T-cell (primary cell): ENCODE data around the gene NFIC. TPM values are rescaled to one million over a fixed set of nuclear protein-coding genes. Genes with fewer than 3 reads are reported as not detected.

Experiments
- ATAC-seq, 4 experiments: fragments of 200-7000 bp in 3 of 4; fragments of 150-1000 bp in 1 of 4; cut with Tn5 transposase; replicated peaks in 1 of 4; 1 replicate in 3 of 4; 2 replicates in 1 of 4; pipeline ENCODE4 v1.10.0; 2021; ENCODE audit warnings: moderate library complexity in 3 of 4, mild to moderate bottlenecking in 2 of 4, moderate number of reproducible peaks in 1 of 4
- CTCF ChIA-PET, 2 donors: fragments of 300-600 bp; sonication (Branson Sonifier 250); formaldehyde crosslinking; loops; one replicate each; lab custom pipeline; 2022; ENCODE audit warnings: antibody characterized with exemption in 2 of 2; lab: Charles Lee
- POLR2A ChIA-PET, 2 donors: fragments of 300-600 bp; sonication (Branson Sonifier 250); formaldehyde crosslinking; loops; one replicate each; lab custom pipeline; 2022; ENCODE audit warnings: antibody characterized with exemption in 2 of 2; lab: Charles Lee
- DNase-seq, 35 experiments: peaks; one replicate each; pipeline versions ENCODE4 v3.0.0 to v3.0.0-alpha.2; 2013 to 2023
- H3K27ac ChIP-seq: one replicate; pipeline ENCODE4 v1.5.1; 2013; ENCODE audit warnings: low read length
- H3K27me3 ChIP-seq, 2 experiments: replicated peaks in 1 of 2; 1 replicate in 1 of 2; 2 replicates in 1 of 2; pipeline versions ENCODE4 v1.6.1 to v1.7.0; 2013; ENCODE audit warnings: low read length in 1 of 2, mixed read lengths in 1 of 2; ENCODE audit not compliant: control insufficient read depth in 2 of 2, insufficient read depth in 2 of 2; ENCODE audit errors: extremely low read depth in 1 of 2
- H3K36me3 ChIP-seq, 2 donors: 1 replicate in 1 of 2; 2 replicates in 1 of 2; pipeline versions ENCODE4 v1.6.1 to v1.7.0; 2013; ENCODE audit warnings: low read length in 1 of 2; ENCODE audit not compliant: control insufficient read depth in 2 of 2, insufficient read depth in 1 of 2; ENCODE audit errors: extremely low read depth in 1 of 2
- H3K4me1 ChIP-seq, 2 experiments: 1 replicate in 1 of 2; 2 replicates in 1 of 2; pipeline versions ENCODE4 v1.6.1 to v1.7.0; 2013; ENCODE audit warnings: low read length in 2 of 2, mixed read lengths in 1 of 2; ENCODE audit not compliant: insufficient read depth in 2 of 2, control insufficient read depth in 1 of 2; ENCODE audit errors: extremely low read depth in 1 of 2
- H3K4me3 ChIP-seq, 2 donors: 1 replicate in 1 of 2; 2 replicates in 1 of 2; pipeline versions ENCODE4 v1.5.1 to v1.7.0; 2013; ENCODE audit warnings: mild to moderate bottlenecking in 2 of 2, low read length in 1 of 2, moderate library complexity in 1 of 2; ENCODE audit not compliant: control insufficient read depth in 1 of 2; ENCODE audit errors: extremely low read depth in 1 of 2
- H3K9me3 ChIP-seq: 2 replicates; pipeline ENCODE4 v1.7.0; 2013
- H3K27ac Mint-ChIP-seq, 2 donors: one replicate each; pipeline ENCODE4 v1.8.0; 2020 to 2021; ENCODE audit warnings: mild to moderate bottlenecking in 2 of 2, mixed read lengths in 2 of 2
- H3K27me3 Mint-ChIP-seq, 2 donors: one replicate each; pipeline ENCODE4 v1.8.0; 2021 to 2022; ENCODE audit warnings: mixed read lengths in 2 of 2
- H3K36me3 Mint-ChIP-seq: one replicate; pipeline ENCODE4 v1.8.0; 2021; ENCODE audit warnings: mixed read lengths
- H3K4me1 Mint-ChIP-seq, 3 donors: one replicate each; pipeline ENCODE4 v1.8.0; 2020 to 2022; ENCODE audit warnings: mixed read lengths in 3 of 3, mild to moderate bottlenecking in 1 of 3
- H3K4me3 Mint-ChIP-seq, 3 donors: one replicate each; pipeline ENCODE4 v1.8.0; 2020 to 2022; ENCODE audit warnings: mild to moderate bottlenecking in 3 of 3, mixed read lengths in 3 of 3, moderate library complexity in 3 of 3
- H3K9me3 Mint-ChIP-seq, 3 donors: one replicate each; pipeline ENCODE4 v1.8.0; 2020 to 2022; ENCODE audit warnings: mixed read lengths in 3 of 3
- WGBS: methylation state at CpG from one replicate; pipeline ENCODE4 v1.1.5; 2013; ENCODE audit warnings: missing lambda C conversion rate; ENCODE audit not compliant: insufficient coverage; 5-methylcytosine and 5-hydroxymethylcytosine counted together
- total RNA-seq, 35 experiments: library from RNA in 6 of 35; stranded (reverse) in 6 of 35; fragments of 120-200 nt in 1 of 35; gene quantifications; one replicate each; pipeline versions ENCODE4 v1.2.1 to v1.2.4 and lab custom pipeline; 2013 to 2026

NFIC gene
- total RNA-seq, 5 donors from 2014 or later (not counting 1 experiment from before 2014, with no cell fraction given): 27.1 to 41.7 (median 37.2) TPM

- Mint-ChIP-seq H3K27ac (no peak overlapping the region), H3K27me3 (no peaks in the 10 kb centered on the region), H3K4me1 (no peaks in the 10 kb centered on the region), H3K36me3 (peaks cover 4% of the 10 kb centered on the region), H3K4me3 (no peak overlapping the region), H3K9me3 (no peaks in the 10 kb centered on the region)
- WGBS: 93% methylated on average over 6 of the region's 7 CpGs
- ATAC-seq: no peak
- no peaks in the 10 kb centered on the region for H3K4me1 ChIP-seq
- ChIA-PET POLR2A (no interaction called here), CTCF (no interaction called here)
- H3K27me3 ChIP-seq: no peaks in the 10 kb centered on the region
- DNase-seq: no peak
- no peak overlapping the region for H3K27ac ChIP-seq
- no peaks in the 10 kb centered on the region for H3K9me3 ChIP-seq
- H3K4me3 ChIP-seq: no peak overlapping the region
- no peaks in the 10 kb centered on the region for H3K36me3 ChIP-seq
Observed at GRCh38 chr19:3465552-3465951, 99.2 kb downstream of the NFIC start.

GRCh38 chr19:3466635-3467034 lies 100.3 kb downstream of the NFIC start:
- no peaks in the 10 kb centered on the region for H3K4me1 Mint-ChIP-seq
- H3K4me3 Mint-ChIP-seq: no peak overlapping the region
- ChIA-PET POLR2A (interaction anchor here in 1 of 2 donors (0.6 kb wide), 1 partner anchor 50 kb away, joined by 4 read pairs; no protein-coding TSS in a partner anchor), CTCF (interaction anchor here in 1 of 2 donors (0.7 kb wide), 1 partner anchor 1653 kb away, joined by 3 read pairs; no protein-coding TSS in a partner anchor)
- Histone ChIP-seq H3K27me3 (peaks cover 0 to 1% of the 10 kb centered on the region in 2 experiments), H3K4me3 (no peak overlapping the region), H3K4me1 (no peaks in the 10 kb centered on the region), H3K9me3 (no peaks in the 10 kb centered on the region), H3K36me3 (no peaks in the 10 kb centered on the region), H3K27ac (no peak overlapping the region)
- ATAC-seq (no peak), DNase-seq (no peak)
- 89% methylated on average over 7 of the region's 9 CpGs for WGBS
- no peak overlapping the region for H3K27ac Mint-ChIP-seq
- H3K9me3 Mint-ChIP-seq: no peaks in the 10 kb centered on the region
- H3K36me3 Mint-ChIP-seq: peaks cover 4% of the 10 kb centered on the region
- H3K27me3 Mint-ChIP-seq: no peaks in the 10 kb centered on the region

GRCh38 chr19:3467437-3468198 lies 101.2 kb downstream of the NFIC start:
- no peak overlapping the region for H3K27ac Mint-ChIP-seq
- no peak overlapping the region for H3K4me3 ChIP-seq
- DNase-seq: no peak
- no peak overlapping the region for H3K4me3 Mint-ChIP-seq
- no peaks in the 10 kb centered on the region for H3K9me3 ChIP-seq
- WGBS: 95% methylated on average over 5 of the region's 10 CpGs
- no peaks in the 10 kb centered on the region for H3K4me1 ChIP-seq
- peaks cover 0 to 11% of the 10 kb centered on the region in 2 experiments for H3K27me3 ChIP-seq
- H3K27me3 Mint-ChIP-seq: no peaks in the 10 kb centered on the region
- ATAC-seq: no peak
- H3K9me3 Mint-ChIP-seq: no peaks in the 10 kb centered on the region
- peaks cover 3% of the 10 kb centered on the region for H3K36me3 Mint-ChIP-seq
- H3K36me3 ChIP-seq: no peaks in the 10 kb centered on the region
- CTCF ChIA-PET: interaction anchor here in 1 of 2 donors (0.6 kb wide), 1 partner anchor 1094 kb away, joined by 4 read pairs; no protein-coding TSS in a partner anchor
- POLR2A ChIA-PET: no interaction called here
- H3K27ac ChIP-seq: no peak overlapping the region
- no peaks in the 10 kb centered on the region for H3K4me1 Mint-ChIP-seq

GRCh38 chr19:3468211-3468610 lies 101.8 kb downstream of the NFIC start:
- no peak for DNase-seq
- no peaks in the 10 kb centered on the region for H3K4me1 Mint-ChIP-seq
- H3K27ac Mint-ChIP-seq: no peak overlapping the region
- H3K36me3 Mint-ChIP-seq: no peaks in the 10 kb centered on the region
- POLR2A ChIA-PET: no interaction called here
- peaks cover 0 to 16% of the 10 kb centered on the region in 2 experiments for H3K27me3 ChIP-seq
- no peaks in the 10 kb centered on the region for H3K36me3 ChIP-seq
- H3K9me3 Mint-ChIP-seq: no peaks in the 10 kb centered on the region
- H3K4me1 ChIP-seq: no peaks in the 10 kb centered on the region
- H3K4me3 ChIP-seq: no peak overlapping the region
- H3K27ac ChIP-seq: no peak overlapping the region
- H3K4me3 Mint-ChIP-seq: no peak overlapping the region
- WGBS: no CpG with 5 or more reads among the region's 3 CpGs
- CTCF ChIA-PET: no interaction called here
- no peak for ATAC-seq
- H3K27me3 Mint-ChIP-seq: no peaks in the 10 kb centered on the region
- no peaks in the 10 kb centered on the region for H3K9me3 ChIP-seq

- H3K27me3 ChIP-seq: peaks cover 0 to 21% of the 10 kb centered on the region in 2 experiments
- H3K9me3 ChIP-seq: no peaks in the 10 kb centered on the region
- H3K4me1 ChIP-seq: no peaks in the 10 kb centered on the region
- 77% methylated on average over 7 of the region's 14 CpGs for WGBS
- POLR2A ChIA-PET: no interaction called here
- H3K4me3 ChIP-seq: no peak overlapping the region
- H3K9me3 Mint-ChIP-seq: no peaks in the 10 kb centered on the region
- H3K36me3 Mint-ChIP-seq: no peaks in the 10 kb centered on the region
- DNase-seq (no peak), ATAC-seq (no peak)
- H3K27me3 Mint-ChIP-seq: peaks cover 0 to 1% of the 10 kb centered on the region in 2 donors
- H3K4me3 Mint-ChIP-seq: no peak overlapping the region
- H3K36me3 ChIP-seq: no peaks in the 10 kb centered on the region
- H3K27ac ChIP-seq: no peak overlapping the region
- no peaks in the 10 kb centered on the region for H3K4me1 Mint-ChIP-seq
- CTCF ChIA-PET: interaction anchor here (0.6 to 1.2 kb wide), 2 partner anchors 40 to 48 kb away, joined by 3 to 4 read pairs; no protein-coding TSS in a partner anchor
- no peak overlapping the region for H3K27ac Mint-ChIP-seq
Observed at GRCh38 chr19:3469638-3470499, 103.5 kb downstream of the NFIC start.

DNA sequence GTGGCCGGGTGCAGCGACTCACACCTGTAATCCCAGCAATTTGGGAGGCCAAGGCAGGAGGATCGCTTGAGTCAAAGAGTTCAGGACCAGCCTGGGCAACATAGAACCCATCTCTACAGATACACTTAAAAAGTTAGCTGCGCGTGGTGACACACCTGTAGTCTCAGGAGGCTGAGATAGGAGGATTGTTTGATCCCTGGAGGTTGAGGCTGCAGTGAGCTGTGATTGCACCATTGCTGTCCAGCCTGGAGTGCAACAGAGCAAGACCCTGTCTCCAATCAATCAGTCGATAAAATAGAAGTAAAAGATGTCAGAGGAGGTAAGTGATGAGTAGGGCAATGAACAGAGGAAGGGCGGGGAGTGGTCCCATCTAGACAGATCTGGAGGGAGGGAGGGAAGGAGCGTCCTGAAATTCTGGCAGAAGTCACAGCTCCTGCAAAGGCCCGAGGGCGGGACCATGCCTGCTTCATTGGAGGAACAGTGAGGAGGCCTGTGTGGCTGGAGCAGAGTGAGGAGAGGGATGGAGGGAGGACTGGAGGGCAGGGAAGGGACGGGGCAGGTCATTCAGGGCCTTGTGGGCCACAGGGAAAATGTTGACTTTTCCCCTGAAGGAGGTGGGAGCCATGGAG lies 104.2 kb downstream of the NFIC start:
- CTCF ChIA-PET: no interaction called here
- ATAC-seq (no peak), DNase-seq (no peak)
- Histone ChIP-seq H3K9me3 (no peaks in the 10 kb centered on the region), H3K27ac (no peak overlapping the region), H3K27me3 (peaks cover 0 to 21% of the 10 kb centered on the region in 2 experiments), H3K36me3 (no peaks in the 10 kb centered on the region), H3K4me3 (no peak overlapping the region), H3K4me1 (no peaks in the 10 kb centered on the region)
- H3K4me3 Mint-ChIP-seq: no peak overlapping the region
- H3K36me3 Mint-ChIP-seq: no peaks in the 10 kb centered on the region
- no peaks in the 10 kb centered on the region for H3K4me1 Mint-ChIP-seq
- no peaks in the 10 kb centered on the region for H3K9me3 Mint-ChIP-seq
- WGBS: 82% methylated on average over 9 of the region's 11 CpGs
- POLR2A ChIA-PET: no interaction called here
- peaks cover 0 to 1% of the 10 kb centered on the region in 2 donors for H3K27me3 Mint-ChIP-seq
- H3K27ac Mint-ChIP-seq: no peak overlapping the region
